ENCODE data around the gene ASCC3.

The ASCC3 gene

DNA sequence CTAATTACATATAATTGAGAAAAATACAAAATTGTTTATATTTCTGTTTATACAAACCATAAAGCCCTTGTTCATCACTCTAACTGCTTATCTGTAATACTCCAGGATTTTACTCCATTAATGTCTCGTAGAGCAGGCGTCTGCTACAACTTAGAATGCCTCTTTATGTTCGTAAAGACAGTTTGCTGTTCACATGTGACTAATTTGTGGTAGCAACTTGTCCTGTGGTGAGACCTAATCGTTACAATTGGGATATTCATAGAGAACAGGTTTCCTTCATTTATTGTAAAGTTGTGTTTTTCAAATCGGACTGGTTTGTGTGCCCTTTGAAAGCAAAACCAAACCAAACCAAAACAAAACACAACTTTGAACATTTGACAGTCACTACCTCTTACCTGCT, 149.7 kb downstream of the ASCC3 start:
- TF ChIP-seq TEAD4 (IDR thresholded peaks at IDR 0.05): no peak
- TF ChIP-seq EP300 (IDR thresholded peaks at IDR 0.05; ENCODE audit: borderline replicate concordance): no peak
- TF ChIP-seq NFIC (IDR thresholded peaks at IDR 0.05): no peak
- no peak for TF ChIP-seq USF1 (IDR thresholded peaks at IDR 0.05)
- TF ChIP-seq, protein P1, sequence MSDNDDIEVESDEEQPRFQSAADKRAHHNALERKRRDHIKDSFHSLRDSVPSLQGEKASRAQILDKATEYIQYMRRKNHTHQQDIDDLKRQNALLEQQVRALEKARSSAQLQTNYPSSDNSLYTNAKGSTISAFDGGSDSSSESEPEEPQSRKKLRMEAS (IDR thresholded peaks at IDR 0.05): no peak
- no peak for TF ChIP-seq FOXM1 (IDR thresholded peaks at IDR 0.05; ENCODE audit: borderline replicate concordance, low read depth)
- TF ChIP-seq TAF1 (IDR thresholded peaks at IDR 0.05; ENCODE audit: low read depth): no peak
- no peak for TF ChIP-seq EGR1 (IDR thresholded peaks at IDR 0.05)

- TF ChIP-seq TEAD4 (IDR thresholded peaks at IDR 0.05) (no peak), EP300 (IDR thresholded peaks at IDR 0.05; ENCODE audit: borderline replicate concordance) (no peak), TAF1 (IDR thresholded peaks at IDR 0.05; ENCODE audit: low read depth) (no peak), EGR1 (IDR thresholded peaks at IDR 0.05) (no peak), TCF12 (IDR thresholded peaks at IDR 0.05; ENCODE audit: low read depth) (no peak)
Observed at GRCh38 chr6:100730001-100730980, 150.8 kb downstream of the ASCC3 start.

DNA sequence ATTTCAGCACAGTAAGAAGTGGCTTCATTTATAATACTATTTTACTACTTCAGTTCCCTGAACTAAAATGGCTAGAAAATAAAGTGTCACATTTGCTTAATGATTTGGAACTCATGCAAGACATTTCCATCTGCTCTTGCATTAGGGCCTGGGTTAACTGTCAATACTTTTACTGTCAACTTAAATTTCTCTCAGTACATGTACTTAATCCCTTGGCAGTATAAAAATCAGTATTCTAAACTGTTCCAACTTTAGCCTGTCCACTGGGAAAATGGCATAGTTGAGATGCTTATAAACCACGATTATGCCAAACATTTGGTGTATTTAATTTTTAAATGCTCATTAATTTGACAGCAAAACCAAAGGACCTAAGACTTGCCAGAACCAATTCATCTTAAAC, 154.5 kb downstream of the ASCC3 start:
- TF ChIP-seq EP300 (IDR thresholded peaks at IDR 0.05; ENCODE audit: borderline replicate concordance) (no peak), TAF1 (IDR thresholded peaks at IDR 0.05; ENCODE audit: low read depth) (no peak), CREB1 (IDR thresholded peaks at IDR 0.05; ENCODE audit: low read depth) (no peak), CEBPB (IDR thresholded peaks at IDR 0.05) (no peak), RAD21 (IDR thresholded peaks at IDR 0.05; ENCODE audit: low read depth) (no peak), YY1 (IDR thresholded peaks at IDR 0.05; ENCODE audit: low read depth) (no peak), USF1 (IDR thresholded peaks at IDR 0.05) (no peak), TEAD4 (IDR thresholded peaks at IDR 0.05) (no peak), NFIC (IDR thresholded peaks at IDR 0.05) (no peak), TCF12 (IDR thresholded peaks at IDR 0.05; ENCODE audit: low read depth) (no peak), FOXM1 (IDR thresholded peaks at IDR 0.05; ENCODE audit: borderline replicate concordance, low read depth) (no peak), EGR1 (IDR thresholded peaks at IDR 0.05) (no peak), REST (IDR thresholded peaks at IDR 0.05; ENCODE audit: low read depth) (no peak), ZBTB7A (IDR thresholded peaks at IDR 0.05; ENCODE audit: low read depth) (no peak)
- TF ChIP-seq, protein P1 (IDR thresholded peaks at IDR 0.05): no peak

- no peak for TF ChIP-seq USF1 (IDR thresholded peaks at IDR 0.05)
- no peak for TF ChIP-seq TEAD4 (IDR thresholded peaks at IDR 0.05)
- TF ChIP-seq CREB1 (IDR thresholded peaks at IDR 0.05; ENCODE audit: low read depth): no peak
Observed at GRCh38 chr6:100724696-100725095, 156.4 kb downstream of the ASCC3 start.

GRCh38 chr6:100724222-100724621, 156.9 kb downstream of the ASCC3 start:
- TF ChIP-seq TEAD4 (IDR thresholded peaks at IDR 0.05): no peak
- TF ChIP-seq NFIC (IDR thresholded peaks at IDR 0.05): no peak
- TF ChIP-seq FOXM1 (IDR thresholded peaks at IDR 0.05; ENCODE audit: borderline replicate concordance, low read depth): no peak
- TF ChIP-seq CREB1 (IDR thresholded peaks at IDR 0.05; ENCODE audit: low read depth): no peak
- TF ChIP-seq EP300 (IDR thresholded peaks at IDR 0.05; ENCODE audit: borderline replicate concordance): no peak
- TF ChIP-seq REST (IDR thresholded peaks at IDR 0.05; ENCODE audit: low read depth): no peak
- TF ChIP-seq TAF1 (IDR thresholded peaks at IDR 0.05; ENCODE audit: low read depth): no peak
- no peak for TF ChIP-seq RAD21 (IDR thresholded peaks at IDR 0.05; ENCODE audit: low read depth)
- TF ChIP-seq YY1 (IDR thresholded peaks at IDR 0.05; ENCODE audit: low read depth): no peak
- no peak for TF ChIP-seq ZBTB7A (IDR thresholded peaks at IDR 0.05; ENCODE audit: low read depth)
- no peak for TF ChIP-seq TCF12 (IDR thresholded peaks at IDR 0.05; ENCODE audit: low read depth)
- no peak for TF ChIP-seq EGR1 (IDR thresholded peaks at IDR 0.05)
- TF ChIP-seq, protein P1 (IDR thresholded peaks at IDR 0.05): no peak
- no peak for TF ChIP-seq CEBPB (IDR thresholded peaks at IDR 0.05)
- TF ChIP-seq USF1 (IDR thresholded peaks at IDR 0.05): no peak
